ENCODE results near the gene SRRM5.

- TF ChIP-seq CTCF (IDR thresholded peaks at IDR 0.05; ENCODE audit: poor library complexity) (no peak), EZH2 (IDR thresholded peaks at IDR 0.05; ENCODE audit: borderline replicate concordance) (no peak), EZH2phosphoT487 (IDR thresholded peaks at IDR 0.05; ENCODE audit: low read depth, severe bottlenecking, unreplicated experiment) (no peak)
Measured at GRCh38 chr19:43660971-43661360, 49.1 kb downstream of the SRRM5 start.

All from hepatocyte (in vitro differentiated cells).